B cell (primary cell): ENCODE measurements around the gene SSBP3. TPM values are rescaled to one million over a fixed set of nuclear protein-coding genes. Genes with fewer than 3 reads are reported as not detected.

Experiments
- ATAC-seq: fragments of 200-7000 bp; cut with Tn5 transposase; one replicate; pipeline ENCODE4 v1.10.0; 2021; ENCODE audit warnings: low read depth, mild to moderate bottlenecking, moderate number of reproducible peaks, moderate library complexity
- CTCF ChIA-PET: fragments of 350-600 bp; sonication (Branson Sonifier 250); formaldehyde crosslinking; loops from one replicate; lab custom pipeline; 2021; ENCODE audit warnings: antibody characterized with exemption, inconsistent platforms; lab: Charles Lee
- POLR2A ChIA-PET: fragments of 350-600 bp; sonication (Branson Sonifier 250); formaldehyde crosslinking; loops from one replicate; lab custom pipeline; 2021; ENCODE audit warnings: antibody characterized with exemption; lab: Charles Lee
- DNase-seq: peaks from one replicate; pipeline ENCODE4 v3.0.0; 2013
- H2AFZ ChIP-seq: 2 replicates; pipeline ENCODE4 v1.6.1; 2012; ENCODE audit warnings: mild to moderate bottlenecking, low read depth, low read length; ENCODE audit not compliant: insufficient read depth, poor library complexity, severe bottlenecking
- H3K27ac ChIP-seq, 2 donors: 1 replicate in 1 of 2; 2 replicates in 1 of 2; pipeline ENCODE4 v1.5.1; 2012 to 2013; ENCODE audit warnings: low read length in 2 of 2, mild to moderate bottlenecking in 2 of 2, moderate library complexity in 1 of 2
- H3K27me3 ChIP-seq, 4 experiments: fragments of 200-600 bp in 1 of 4; sonication (generic) in 1 of 4; replicated peaks in 1 of 4; 1 replicate in 2 of 4; 2 replicates in 2 of 4; pipeline versions ENCODE4 v1.6.1 to v1.7.0; 2013 to 2016; ENCODE audit warnings: low read length in 3 of 4, mild to moderate bottlenecking in 2 of 4, mixed read lengths in 1 of 4, moderate library complexity in 1 of 4; ENCODE audit not compliant: insufficient read depth in 4 of 4, control insufficient read depth in 3 of 4; ENCODE audit errors: control extremely low read depth in 1 of 4
- H3K36me3 ChIP-seq, 2 experiments: replicated peaks in 1 of 2; 1 replicate in 1 of 2; 2 replicates in 1 of 2; pipeline versions ENCODE4 v1.6.1 to v1.7.1; 2013; ENCODE audit warnings: low read length in 1 of 2; ENCODE audit not compliant: insufficient read depth in 2 of 2, control insufficient read depth in 1 of 2; ENCODE audit errors: control extremely low read depth in 1 of 2, extremely low read depth in 1 of 2
- H3K4me1 ChIP-seq, 2 donors: fragments of 200-600 bp in 1 of 2; sonication (generic) in 1 of 2; 1 replicate in 1 of 2; 2 replicates in 1 of 2; pipeline versions ENCODE4 v1.5.1 to v1.6.1; 2013 to 2017; ENCODE audit warnings: low read length in 2 of 2; ENCODE audit not compliant: control insufficient read depth in 2 of 2, insufficient read depth in 2 of 2
- H3K4me2 ChIP-seq: replicated peaks from 2 replicates; pipeline ENCODE3; 2012; ENCODE audit warnings: mild to moderate bottlenecking, low read depth, low read length; ENCODE audit not compliant: poor library complexity, severe bottlenecking
- H3K4me3 ChIP-seq, 5 experiments: fragments of 200-600 bp in 1 of 5; sonication (generic) in 1 of 5; 1 replicate in 3 of 5; 2 replicates in 2 of 5; pipeline versions ENCODE4 v1.5.1 to v1.7.0; 2011 to 2016; ENCODE audit warnings: low read length in 4 of 5, mild to moderate bottlenecking in 4 of 5, low read depth in 2 of 5, control low read depth in 1 of 5, moderate library complexity in 1 of 5; ENCODE audit not compliant: insufficient read depth in 1 of 5; ENCODE audit errors: control extremely low read depth in 1 of 5, extremely low read depth in 1 of 5
- H3K79me2 ChIP-seq: fragments of 200-600 bp; sonication (generic); one replicate; pipeline ENCODE4 v1.6.0; 2016; ENCODE audit warnings: low read length; ENCODE audit not compliant: control insufficient read depth, insufficient read depth
- H3K9ac ChIP-seq: fragments of 200-600 bp; sonication (generic); 2 replicates; pipeline ENCODE4 v1.6.1; 2017; ENCODE audit warnings: mild to moderate bottlenecking, low read length, moderate library complexity
- H3K9me3 ChIP-seq, 3 donors: one replicate each; pipeline versions ENCODE4 v1.6.1 to v1.7.1; 2013; ENCODE audit warnings: low read length in 2 of 3; ENCODE audit not compliant: control insufficient read depth in 2 of 3, insufficient read depth in 1 of 3; ENCODE audit errors: control extremely low read depth in 1 of 3
- H4K20me1 ChIP-seq: 2 replicates; pipeline ENCODE4 v1.6.0; 2012; ENCODE audit warnings: mild to moderate bottlenecking, low read length; ENCODE audit not compliant: insufficient read depth, control insufficient read depth, poor library complexity, severe bottlenecking
- H3K27ac Mint-ChIP-seq: one replicate; pipeline ENCODE4 v1.8.0; 2021; ENCODE audit warnings: mixed read lengths
- H3K27me3 Mint-ChIP-seq: one replicate; pipeline ENCODE4 v1.8.0; 2021; ENCODE audit warnings: mixed read lengths
- H3K4me1 Mint-ChIP-seq: one replicate; pipeline ENCODE4 v1.8.0; 2021; ENCODE audit warnings: mixed read lengths
- H3K4me3 Mint-ChIP-seq: one replicate; pipeline ENCODE4 v1.8.0; 2021; ENCODE audit warnings: mixed read lengths
- H3K9me3 Mint-ChIP-seq: one replicate; pipeline ENCODE4 v1.8.0; 2022; ENCODE audit warnings: mixed read lengths; ENCODE audit not compliant: insufficient read depth
- EZH2 ChIP-seq: IDR thresholded peaks from 2 replicates; pipeline ENCODE4 v1.6.1; 2012; ENCODE audit warnings: borderline replicate concordance, low read depth, mild to moderate bottlenecking, moderate library complexity, low read length; ENCODE audit not compliant: insufficient read depth, poor library complexity, severe bottlenecking
- WGBS: methylation state at CpG from one replicate; pipeline ENCODE4 v1.1.5; 2013; ENCODE audit warnings: missing lambda C conversion rate; ENCODE audit not compliant: insufficient coverage; 5-methylcytosine and 5-hydroxymethylcytosine counted together
- intact Hi-C: fragments of 100-400 bp; cut with micrococcal nuclease; formaldehyde crosslinking; loops from one replicate; pipeline ENCODE4 v1.10.0; 2022
- polyA plus RNA-seq: library from polyadenylated mRNA; depleted of rRNA; stranded (reverse); fragments of >200 nt; gene quantifications from 2 replicates; pipeline ENCODE4 v1.2.3, GENCODE V29; 2012
- total RNA-seq, 2 donors: library from RNA; stranded (reverse); fragments of 120-200 nt in 1 of 2; gene quantifications; 1 replicate in 1 of 2; 2 replicates in 1 of 2; pipeline versions ENCODE4 v1.2.3 to v1.2.4, GENCODE V29; 2013 to 2022
- TF ChIP-seq, protein P1 (sequence below): fragments of 200-600 bp; IDR thresholded peaks from one replicate; pipeline ENCODE4 v1.8.0; 2022; ENCODE audit warnings: antibody characterized with exemption, mild to moderate bottlenecking

The SSBP3 gene
- total and polyA plus RNA-seq, 2 donors (not counting 1 experiment from before 2014, with no cell fraction given) = 16.9 to 30.7 TPM

DNA sequence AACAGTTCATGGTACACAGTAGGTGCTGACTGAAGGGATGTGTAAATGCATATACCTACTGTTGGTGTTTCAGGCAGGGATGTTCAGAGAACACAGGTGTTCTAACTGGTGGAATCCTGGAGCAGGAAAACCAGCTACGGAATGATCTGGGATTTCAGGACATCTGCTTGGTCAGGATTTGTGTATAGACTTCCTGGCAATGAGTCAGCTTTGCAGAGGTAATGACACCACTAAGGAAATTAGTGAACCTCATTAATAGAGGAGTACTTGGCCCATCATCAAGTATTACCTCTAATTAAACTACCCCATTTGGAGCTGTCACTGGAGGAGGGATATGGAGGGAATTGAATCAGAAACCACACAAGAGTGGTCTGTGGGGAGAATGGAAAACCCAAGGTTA, 198.9 kb downstream of the SSBP3 start:
- no peaks in the 10 kb centered on the region for H3K27me3 Mint-ChIP-seq
- Histone ChIP-seq H3K27me3 (no peaks in the 10 kb centered on the region), H3K4me3 (no peak overlapping the region), H3K9me3 (no peaks in the 10 kb centered on the region), H3K9ac (no peak overlapping the region), H3K79me2 (peaks cover 11% of the 10 kb centered on the region), H3K36me3 (peaks cover 15 to 58% of the 10 kb centered on the region in 2 experiments), H2AFZ (no peak overlapping the region), H3K27ac (no peak overlapping the region), H3K4me2 (no peak overlapping the region), H3K4me1 (no peaks in the 10 kb centered on the region), H4K20me1 (peaks cover 10% of the 10 kb centered on the region)
- no peak overlapping the region for H3K4me3 Mint-ChIP-seq
- H3K4me1 Mint-ChIP-seq = peaks cover 4% of the 10 kb centered on the region
- ATAC-seq (no peak), DNase-seq (no peak)
- no peak overlapping the region for H3K27ac Mint-ChIP-seq
- intact Hi-C loops = no loop called here
- H3K9me3 Mint-ChIP-seq = no peaks in the 10 kb centered on the region
- WGBS = no CpG with 5 or more reads among the region's 1 CpG
- ChIA-PET POLR2A (no interaction called here), CTCF (no interaction called here)
- no peak for TF ChIP-seq EZH2
- TF ChIP-seq, protein P1, sequence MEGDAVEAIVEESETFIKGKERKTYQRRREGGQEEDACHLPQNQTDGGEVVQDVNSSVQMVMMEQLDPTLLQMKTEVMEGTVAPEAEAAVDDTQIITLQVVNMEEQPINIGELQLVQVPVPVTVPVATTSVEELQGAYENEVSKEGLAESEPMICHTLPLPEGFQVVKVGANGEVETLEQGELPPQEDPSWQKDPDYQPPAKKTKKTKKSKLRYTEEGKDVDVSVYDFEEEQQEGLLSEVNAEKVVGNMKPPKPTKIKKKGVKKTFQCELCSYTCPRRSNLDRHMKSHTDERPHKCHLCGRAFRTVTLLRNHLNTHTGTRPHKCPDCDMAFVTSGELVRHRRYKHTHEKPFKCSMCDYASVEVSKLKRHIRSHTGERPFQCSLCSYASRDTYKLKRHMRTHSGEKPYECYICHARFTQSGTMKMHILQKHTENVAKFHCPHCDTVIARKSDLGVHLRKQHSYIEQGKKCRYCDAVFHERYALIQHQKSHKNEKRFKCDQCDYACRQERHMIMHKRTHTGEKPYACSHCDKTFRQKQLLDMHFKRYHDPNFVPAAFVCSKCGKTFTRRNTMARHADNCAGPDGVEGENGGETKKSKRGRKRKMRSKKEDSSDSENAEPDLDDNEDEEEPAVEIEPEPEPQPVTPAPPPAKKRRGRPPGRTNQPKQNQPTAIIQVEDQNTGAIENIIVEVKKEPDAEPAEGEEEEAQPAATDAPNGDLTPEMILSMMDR = no peak

DNA sequence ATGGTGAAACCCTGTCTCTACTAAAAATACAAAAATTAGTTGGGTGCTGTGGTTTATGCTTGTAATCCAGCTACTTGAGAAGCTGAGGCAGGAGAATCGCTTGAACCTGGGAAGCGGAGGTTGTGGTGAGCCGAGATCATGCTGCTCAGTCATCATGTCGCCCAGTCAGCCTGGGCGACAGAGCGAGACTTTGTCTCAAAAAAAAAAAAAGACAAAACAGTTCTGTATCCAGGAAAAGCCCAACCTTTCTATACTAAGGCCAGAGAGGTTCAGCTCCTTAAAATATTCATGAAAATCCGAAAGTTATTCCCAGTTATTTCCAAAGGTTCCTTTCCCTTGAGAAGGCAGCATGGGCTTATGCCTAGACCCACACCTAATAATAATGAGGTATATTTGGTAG, 202.0 kb downstream of the SSBP3 start:
- TF ChIP-seq, protein P1 = no peak
- TF ChIP-seq EZH2 = no peak
- no peak overlapping the region for H2AFZ ChIP-seq
- no peak overlapping the region for H3K4me2 ChIP-seq
- 81% methylated on average over 6 of the region's 7 CpGs for WGBS
- no peak overlapping the region for H3K4me3 ChIP-seq
- H3K9me3 Mint-ChIP-seq = no peaks in the 10 kb centered on the region
- no peak overlapping the region for H3K27ac Mint-ChIP-seq
- peaks cover 31% of the 10 kb centered on the region for H3K4me1 Mint-ChIP-seq
- ATAC-seq (no peak), DNase-seq (no peak)
- no peak overlapping the region for H3K27ac ChIP-seq
- H3K9me3 ChIP-seq = no peaks in the 10 kb centered on the region
- no peaks in the 10 kb centered on the region for H3K27me3 ChIP-seq
- ChIA-PET POLR2A (no interaction called here), CTCF (no interaction called here)
- no peaks in the 10 kb centered on the region for H3K27me3 Mint-ChIP-seq
- no peak overlapping the region for H3K9ac ChIP-seq
- H4K20me1 ChIP-seq = peaks cover 10% of the 10 kb centered on the region
- peaks cover 8 to 30% of the 10 kb centered on the region in 2 experiments for H3K36me3 ChIP-seq
- H3K4me3 Mint-ChIP-seq = no peak overlapping the region
- H3K4me1 ChIP-seq = peaks cover 14 to 18% of the 10 kb centered on the region in 2 donors
- intact Hi-C loops = no loop called here
- peaks cover 36% of the 10 kb centered on the region for H3K79me2 ChIP-seq
